Measurements from ENCODE around the gene CC2D1A.
A peak's percentile ranks its signal among the peaks of the same experiment; 100 is the strongest.
"Not testable (repeated sequence)": the region's sequence is repeated elsewhere in the genome, so short reads cannot be mapped to it uniquely, and the experiment has no call there.

Gene CC2D1A

GRCh38 chr19:13963603-13964105 lies 57.7 kb downstream of the CC2D1A start:
- DNase-seq, result no peak

DNA sequence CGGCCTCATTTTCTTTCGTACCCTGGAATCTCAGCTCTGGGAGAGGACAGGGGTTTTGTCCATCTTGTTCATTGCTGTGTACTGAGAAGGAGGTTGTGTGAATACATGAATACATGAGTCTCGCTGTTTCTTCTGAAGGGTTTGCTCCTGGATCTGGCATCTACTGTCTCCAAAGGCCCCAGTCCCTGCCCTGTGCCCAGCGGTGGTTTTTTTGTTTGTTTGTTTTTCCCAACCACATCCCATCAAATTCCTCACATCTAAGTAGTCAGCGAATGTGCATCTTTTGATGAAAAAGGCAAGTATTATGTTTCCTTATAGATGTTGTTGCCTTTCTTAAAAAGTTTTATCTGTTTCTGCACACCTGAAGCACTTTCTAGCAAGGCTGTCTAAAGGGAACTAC lies 58.8 kb downstream of the CC2D1A start:
- DNase-seq, result no peak

- DNase-seq, result no peak
Observed at GRCh38 chr19:13965377-13965896, 59.4 kb downstream of the CC2D1A start.

DNA sequence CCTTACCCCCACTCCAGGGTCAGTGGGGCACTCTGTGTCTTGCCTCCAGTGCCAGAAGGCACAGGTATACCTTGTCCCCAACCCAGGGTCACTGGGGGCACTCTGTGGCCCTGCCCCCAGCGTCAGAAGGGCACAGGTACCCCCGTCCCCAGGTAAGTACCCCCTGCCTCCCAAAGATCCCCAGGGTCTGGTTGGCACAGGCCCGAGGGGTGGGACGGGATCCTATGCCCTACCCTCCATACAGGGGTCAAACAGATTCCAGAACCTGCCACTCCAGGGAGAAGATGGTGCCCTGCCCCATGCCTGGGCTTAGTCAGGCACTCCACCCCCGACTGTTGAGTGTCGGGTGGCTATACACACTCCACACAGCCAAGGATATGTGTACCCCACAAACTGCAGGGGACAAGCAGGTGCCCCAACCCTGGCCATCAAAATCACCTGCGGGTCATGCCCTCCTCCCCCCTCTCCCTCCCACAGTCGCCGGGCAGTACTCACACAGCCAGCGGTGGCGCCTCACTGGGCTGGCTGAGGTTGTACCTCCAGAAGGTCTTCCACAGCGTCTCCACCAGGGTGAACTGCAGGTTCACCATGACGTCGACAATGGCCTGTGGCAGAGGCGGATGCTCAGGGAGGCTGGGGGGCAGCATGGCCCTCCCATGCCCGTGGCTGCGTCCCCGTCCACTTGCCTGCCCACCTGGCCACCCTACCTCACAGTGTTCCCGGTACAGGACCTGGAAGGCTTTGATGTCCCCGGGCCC lies 60.1 kb downstream of the CC2D1A start:
- DNase-seq, result no peak

DNA sequence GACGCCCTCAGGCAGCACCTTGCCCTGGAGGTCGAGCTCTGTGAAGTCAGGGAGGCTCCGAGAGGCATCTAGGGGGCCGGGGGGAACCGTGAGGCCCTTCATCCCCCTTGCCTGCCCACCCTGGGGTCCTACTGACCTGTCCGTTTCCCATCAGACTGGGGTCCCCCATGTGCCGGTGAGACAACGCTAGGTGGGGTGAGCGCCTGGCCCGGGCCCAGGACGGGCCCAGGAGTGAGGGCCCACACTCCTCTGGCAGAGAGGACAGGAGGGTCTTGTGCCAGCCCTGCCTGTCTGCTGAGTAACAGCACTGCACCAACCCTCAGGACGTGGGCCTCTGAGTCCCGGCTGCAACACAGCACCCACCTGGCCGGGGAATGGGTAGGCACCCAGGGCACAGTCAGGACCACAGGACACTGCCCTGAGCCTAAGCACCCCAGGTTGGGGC lies 60.7 kb downstream of the CC2D1A start:
- no peak for DNase-seq

DNA sequence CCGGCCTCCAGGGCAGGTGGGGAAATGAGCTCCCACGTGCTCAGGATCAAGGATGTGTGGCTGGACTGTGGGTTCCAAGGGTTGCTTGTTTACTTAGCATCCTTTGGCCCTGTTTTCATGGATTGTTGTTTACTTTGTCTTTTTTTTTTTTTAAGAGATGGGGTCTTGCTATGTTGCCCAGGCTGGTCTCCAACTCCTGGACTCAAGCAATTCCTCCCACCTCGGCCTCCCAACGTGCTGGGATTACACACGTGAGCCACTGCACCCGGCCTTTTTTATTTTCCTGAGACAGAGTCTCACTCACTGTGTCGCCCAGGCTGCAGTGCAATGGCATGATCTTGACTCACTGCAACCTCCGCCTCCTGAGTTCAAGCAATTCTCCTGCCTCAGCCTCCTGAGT lies 61.2 kb downstream of the CC2D1A start:
- not testable (repeated sequence) for DNase-seq

GRCh38 chr19:13968383-13968935 lies 62.5 kb downstream of the CC2D1A start:
- DNase-seq, result no peak

DNA sequence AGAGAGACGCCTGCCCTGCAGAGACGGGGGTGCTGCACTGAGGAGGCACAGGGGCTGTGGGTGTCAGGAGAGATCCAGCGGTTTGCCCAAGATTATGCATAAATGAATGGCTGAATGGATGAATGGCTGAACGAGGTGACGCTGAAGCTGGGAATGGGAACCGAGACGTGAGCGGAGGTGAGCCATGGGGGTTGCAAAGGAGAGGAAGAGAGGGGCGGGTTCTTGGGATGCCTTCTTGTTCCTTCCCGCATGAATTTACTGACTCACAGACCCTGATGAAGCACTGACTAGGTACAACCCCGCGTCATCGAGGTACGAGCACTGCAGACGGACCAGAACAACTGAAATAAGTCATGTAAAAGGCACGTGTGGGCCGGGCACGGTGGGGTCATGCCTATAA lies 63.0 kb downstream of the CC2D1A start:
- DNase-seq, result no peak

- DNase-seq, result no peak
Observed at GRCh38 chr19:13969897-13970296, 63.9 kb downstream of the CC2D1A start.

DNA sequence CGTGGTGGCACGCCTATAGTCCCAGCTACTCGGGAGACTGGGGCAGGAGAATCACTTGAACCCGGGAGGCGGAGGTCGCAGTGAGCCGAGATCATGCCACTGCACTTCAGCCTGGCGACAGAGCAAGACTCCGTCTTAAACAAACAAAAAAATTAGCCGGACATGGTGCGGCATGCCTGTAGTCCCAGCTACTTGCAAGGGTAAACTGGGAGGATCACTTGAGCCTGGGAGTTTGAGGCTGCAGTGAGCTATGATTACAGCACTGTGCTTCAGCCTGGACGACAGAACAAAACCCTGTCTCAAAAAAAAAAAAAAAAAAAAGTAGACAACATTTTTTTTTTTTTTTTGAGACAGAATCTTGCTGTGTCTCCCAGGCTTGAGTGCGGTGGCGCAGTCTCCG lies 65.9 kb downstream of the CC2D1A start:
- not testable (repeated sequence) for DNase-seq

GRCh38 chr19:13972368-13973155 lies 66.6 kb downstream of the CC2D1A start:
- no peak for DNase-seq

DNA sequence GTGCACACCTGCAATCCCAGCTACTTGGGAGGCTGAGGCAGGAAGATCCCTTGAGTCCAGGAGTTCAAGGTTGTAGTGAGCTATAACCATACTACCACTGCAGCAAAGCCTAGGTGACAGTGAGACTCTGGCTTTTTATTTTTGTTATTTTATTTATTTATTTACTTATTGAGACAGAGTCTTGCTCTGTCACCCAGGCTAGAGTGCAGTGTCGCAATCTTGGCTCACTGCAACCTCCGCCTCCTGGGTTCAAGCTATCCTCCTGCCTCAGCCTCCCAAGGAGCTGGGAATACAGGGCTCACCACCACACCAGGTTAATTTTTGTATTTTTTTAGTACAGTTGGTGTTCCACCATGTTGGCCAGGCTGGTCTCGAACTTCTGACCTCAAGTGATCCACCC lies 67.5 kb downstream of the CC2D1A start:
- DNase-seq, result not testable (repeated sequence)

GRCh38 chr19:13974073-13974472 lies 68.1 kb downstream of the CC2D1A start:
- peak; percentile 56 for DNase-seq

- no peak for DNase-seq
Observed at GRCh38 chr19:13975870-13976269, 69.9 kb downstream of the CC2D1A start.

GRCh38 chr19:13976446-13976845 lies 70.4 kb downstream of the CC2D1A start:
- no peak for DNase-seq

GRCh38 chr19:13977803-13978202 lies 71.8 kb downstream of the CC2D1A start:
- DNase-seq, result no peak

DNA sequence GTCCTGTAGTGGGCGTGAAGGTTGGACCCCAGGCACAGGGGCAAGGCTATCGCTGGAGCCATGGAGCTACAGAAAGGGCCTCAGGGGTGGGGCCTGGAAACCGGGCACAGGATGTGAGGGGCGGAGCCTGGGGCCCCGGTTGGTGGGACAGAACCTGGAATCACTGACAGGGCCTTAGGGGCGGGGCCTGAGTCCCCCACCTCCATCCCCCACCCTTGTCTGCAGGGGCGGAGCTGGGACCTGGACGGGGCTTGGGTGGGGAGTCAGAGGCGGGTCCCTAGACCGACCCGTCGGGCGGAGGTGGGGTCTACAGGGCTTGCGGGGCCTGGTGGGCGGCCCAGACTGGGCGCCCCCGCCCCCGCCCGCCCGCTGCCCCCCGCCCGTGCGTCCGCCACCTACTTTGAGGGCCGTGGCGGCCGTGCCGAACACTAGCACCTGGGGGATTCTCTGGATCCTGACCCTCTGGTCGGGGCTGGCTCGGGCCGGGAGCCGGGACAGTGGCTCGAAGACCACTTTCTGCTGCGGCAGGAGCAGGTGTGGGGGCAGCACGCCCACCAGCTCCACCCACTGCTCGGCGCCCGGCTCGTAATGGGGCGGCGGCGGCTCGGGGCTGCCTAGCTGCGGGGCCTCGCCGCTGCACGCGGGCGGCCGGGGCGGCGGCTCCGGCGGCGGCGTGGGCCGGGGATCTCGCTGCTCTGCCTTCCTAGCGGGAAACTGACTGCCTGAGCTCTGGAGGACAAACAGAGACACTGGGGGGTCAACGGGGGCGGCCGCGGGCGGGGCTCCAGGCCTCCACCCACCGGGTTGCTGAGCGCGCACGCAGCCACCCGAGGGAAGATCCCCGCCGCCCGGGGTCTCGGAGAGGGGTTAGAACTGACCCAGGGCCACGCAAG lies 72.6 kb downstream of the CC2D1A start:
- peak; percentile 46 for DNase-seq

- no peak for DNase-seq
Observed at GRCh38 chr19:13979244-13979615, 73.2 kb downstream of the CC2D1A start.

DNA sequence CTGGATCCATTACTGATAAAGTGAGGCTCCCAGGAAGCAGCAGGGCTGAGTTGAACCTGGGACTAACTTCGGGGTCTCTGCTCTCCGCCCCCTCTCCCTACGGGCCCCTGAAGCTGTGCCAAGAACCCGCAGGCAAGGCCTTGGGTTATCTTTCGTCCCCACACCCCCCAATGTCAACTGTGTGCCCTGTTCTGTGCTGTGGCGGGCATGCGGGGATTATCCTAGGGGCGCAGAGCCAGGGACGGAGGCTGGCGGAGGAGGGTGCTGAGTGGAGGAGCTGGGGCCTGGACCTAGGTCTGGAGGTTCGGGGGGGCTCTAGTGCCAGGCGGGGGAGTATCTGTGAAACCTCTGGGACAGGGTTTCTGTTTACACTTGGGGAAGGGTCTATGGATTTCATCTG lies 73.7 kb downstream of the CC2D1A start:
- DNase-seq, result no peak

DNA sequence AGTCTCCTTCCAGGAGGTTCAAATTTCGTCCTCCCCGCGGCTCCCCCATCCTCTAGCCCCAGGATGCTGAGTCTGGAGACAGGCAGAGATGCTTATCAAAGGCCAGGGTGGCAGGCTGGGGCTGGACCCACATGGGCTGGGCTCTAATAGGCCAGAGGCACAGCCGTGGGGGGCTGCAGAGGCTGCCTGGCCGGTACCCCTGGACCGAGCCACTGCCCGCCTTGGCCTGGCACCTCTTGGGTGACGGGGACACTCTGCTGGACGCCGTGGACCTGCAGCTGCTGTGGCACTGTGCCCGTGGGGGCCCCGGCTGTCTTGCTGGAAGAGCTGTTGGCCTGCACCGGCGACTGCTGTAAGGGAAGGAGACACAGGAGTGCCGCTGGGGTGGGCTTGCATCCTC lies 74.3 kb downstream of the CC2D1A start:
- DNase-seq, result no peak

Measured in CD4-positive, alpha-beta T cell treated with Interleukin-10 for 1 hour (primary cell).